CD4-positive, alpha-beta memory T cell (primary cell): Measurements from ENCODE around the gene NCOA3. TPM values are rescaled to one million over a fixed set of nuclear protein-coding genes. Genes with fewer than 3 reads are reported as not detected.

Experiments
- CTCF ChIA-PET: fragments of 350-600 bp; sonication (Branson Sonifier 250); formaldehyde crosslinking; loops from one replicate; lab custom pipeline; 2021; ENCODE audit warnings: inconsistent platforms; ENCODE audit not compliant: partially characterized antibody; lab: Charles Lee
- POLR2A ChIA-PET: fragments of 350-600 bp; sonication (Branson Sonifier 250); formaldehyde crosslinking; loops from one replicate; lab custom pipeline; 2021; ENCODE audit not compliant: partially characterized antibody; lab: Charles Lee
- DNase-seq, 5 donors: peaks; one replicate each; pipeline versions ENCODE4 v3.0.0 to v3.0.0-alpha.2; 2020 to 2022; ENCODE audit warnings: mixed read lengths in 1 of 5
- H3K27ac ChIP-seq: one replicate; pipeline ENCODE4 v1.7.0; 2013; ENCODE audit warnings: low read depth, low read length
- H3K27me3 ChIP-seq: 2 replicates; pipeline ENCODE4 v1.7.0; 2013; ENCODE audit warnings: mild to moderate bottlenecking, low read length, moderate library complexity; ENCODE audit not compliant: insufficient read depth
- H3K36me3 ChIP-seq: 2 replicates; pipeline ENCODE4 v1.7.0; 2013; ENCODE audit warnings: mild to moderate bottlenecking, low read length, moderate library complexity; ENCODE audit not compliant: insufficient read depth
- H3K4me1 ChIP-seq: 2 replicates; pipeline ENCODE4 v1.7.0; 2013; ENCODE audit warnings: mild to moderate bottlenecking, low read length, moderate library complexity; ENCODE audit not compliant: insufficient read depth
- H3K4me3 ChIP-seq, 2 donors: one replicate each; pipeline ENCODE4 v1.7.0; 2013; ENCODE audit warnings: low read length in 2 of 2, mild to moderate bottlenecking in 1 of 2
- H3K9me3 ChIP-seq, 2 donors: one replicate each; pipeline ENCODE4 v1.7.0; 2013; ENCODE audit warnings: low read length in 2 of 2, control low read depth in 1 of 2; ENCODE audit not compliant: control insufficient read depth in 1 of 2
- H3K27ac Mint-ChIP-seq, 7 donors: one replicate each; pipeline ENCODE4 v1.8.0; 2020 to 2021; ENCODE audit warnings: mixed read lengths in 7 of 7, mild to moderate bottlenecking in 6 of 7, inconsistent platforms in 3 of 7, moderate library complexity in 3 of 7
- H3K27me3 Mint-ChIP-seq, 2 donors: one replicate each; pipeline ENCODE4 v1.8.0; 2020 to 2021; ENCODE audit warnings: mixed read lengths in 2 of 2
- H3K36me3 Mint-ChIP-seq, 2 donors: one replicate each; pipeline ENCODE4 v1.8.0; 2020 to 2021; ENCODE audit warnings: mixed read lengths in 2 of 2, inconsistent platforms in 1 of 2, mild to moderate bottlenecking in 1 of 2
- H3K4me1 Mint-ChIP-seq, 4 donors: one replicate each; pipeline ENCODE4 v1.8.0; 2020 to 2021; ENCODE audit warnings: mixed read lengths in 4 of 4, mild to moderate bottlenecking in 1 of 4
- H3K4me3 Mint-ChIP-seq, 8 donors: one replicate each; pipeline ENCODE4 v1.8.0; 2020 to 2021; ENCODE audit warnings: mixed read lengths in 8 of 8, mild to moderate bottlenecking in 7 of 8, moderate library complexity in 6 of 8, inconsistent platforms in 3 of 8
- H3K9me3 Mint-ChIP-seq, 8 donors: one replicate each; pipeline ENCODE4 v1.8.0; 2020 to 2021; ENCODE audit warnings: mixed read lengths in 8 of 8, mild to moderate bottlenecking in 5 of 8, inconsistent platforms in 3 of 8, moderate library complexity in 1 of 8
- intact Hi-C: fragments of 100-400 bp; cut with micrococcal nuclease; formaldehyde crosslinking; loops from one replicate; pipeline ENCODE4 v1.15.1; 2023
- polyA plus RNA-seq, 2 donors: library from polyadenylated mRNA; unstranded; fragments of 300-500 nt; fragmentation: Illumina TruSeq; gene quantifications; one replicate each; pipeline ENCODE4 v1.2.3, GENCODE V29; 2021
- total RNA-seq, 2 experiments: library from RNA; stranded (reverse); gene quantifications; one replicate each; pipeline ENCODE4 v1.2.3, GENCODE V29; 2021

NCOA3 gene
- total and polyA plus RNA-seq, 4 experiments from 2014 or later, result 7.0 to 74.7 (median 46.2) TPM

DNA sequence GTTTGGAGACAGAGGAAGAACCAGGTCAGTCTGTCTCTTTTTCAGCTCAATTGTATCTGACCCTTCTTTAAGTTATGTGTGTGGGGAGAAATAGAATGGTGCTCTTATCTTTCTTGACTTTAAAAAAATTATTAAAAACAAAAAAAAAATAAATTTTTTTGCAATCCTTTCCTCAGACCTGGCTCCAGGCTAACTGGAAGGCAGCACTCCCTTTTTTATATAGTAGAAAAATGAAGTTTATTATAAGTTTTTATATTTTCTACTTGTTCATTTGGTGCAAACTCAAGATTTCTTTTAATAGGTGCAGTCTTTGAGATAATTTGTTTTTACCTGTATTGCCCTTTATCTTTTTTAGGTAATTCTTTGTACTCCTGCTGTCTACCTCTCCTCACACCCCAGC is 153.9 kb downstream of the NCOA3 start:
- Histone ChIP-seq H3K4me3 (no peak overlapping the region), H3K9me3 (no peaks in the 10 kb centered on the region), H3K27ac (no peak overlapping the region), H3K27me3 (no peaks in the 10 kb centered on the region), H3K4me1 (no peaks in the 10 kb centered on the region), H3K36me3 (peaks cover 46% of the 10 kb centered on the region)
- Mint-ChIP-seq H3K27me3 (no peaks in the 10 kb centered on the region), H3K27ac (peak overlapping the region in 1 of 7 donors; percentile 38), H3K4me1 (no peaks in the 10 kb centered on the region), H3K9me3 (no peaks in the 10 kb centered on the region), H3K4me3 (no peak overlapping the region), H3K36me3 (peaks cover 36 to 66% of the 10 kb centered on the region in 2 donors)
- ChIA-PET CTCF (no interaction called here), POLR2A (no interaction called here)
- no peak for DNase-seq
- intact Hi-C loops, result no loop called here

DNA sequence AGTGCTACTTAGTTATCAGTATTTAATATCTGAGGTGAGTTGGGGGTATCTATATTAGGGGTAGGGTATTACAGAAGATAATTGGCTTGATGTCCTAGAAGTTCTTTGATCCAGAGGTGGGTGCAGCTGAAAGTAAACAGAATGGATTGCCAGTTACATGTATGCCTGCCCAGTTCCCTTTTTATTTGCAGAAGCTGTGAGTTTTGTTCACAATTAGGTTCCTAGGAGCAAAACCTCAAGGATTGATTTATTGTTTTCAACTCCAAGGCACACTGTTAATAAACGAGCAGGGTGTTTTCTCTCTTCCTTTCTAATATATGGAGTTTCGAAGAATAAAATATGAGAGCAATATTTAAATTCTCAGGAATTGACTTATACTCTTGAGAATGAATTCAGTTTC is 154.6 kb downstream of the NCOA3 start:
- H3K27ac Mint-ChIP-seq, result no peak overlapping the region
- CTCF ChIA-PET, result no interaction called here
- no peaks in the 10 kb centered on the region for H3K27me3 Mint-ChIP-seq
- H3K9me3 Mint-ChIP-seq, result no peaks in the 10 kb centered on the region
- peaks cover 30 to 62% of the 10 kb centered on the region in 2 donors for H3K36me3 Mint-ChIP-seq
- H3K27me3 ChIP-seq, result no peaks in the 10 kb centered on the region
- no peak for DNase-seq
- H3K4me1 Mint-ChIP-seq, result no peaks in the 10 kb centered on the region
- peaks cover 40% of the 10 kb centered on the region for H3K36me3 ChIP-seq
- H3K4me3 Mint-ChIP-seq, result no peak overlapping the region
- no peak overlapping the region for H3K27ac ChIP-seq
- no peaks in the 10 kb centered on the region for H3K9me3 ChIP-seq
- intact Hi-C loops, result no loop called here
- no peak overlapping the region for H3K4me3 ChIP-seq
- H3K4me1 ChIP-seq, result no peaks in the 10 kb centered on the region
- POLR2A ChIA-PET, result no interaction called here

DNA sequence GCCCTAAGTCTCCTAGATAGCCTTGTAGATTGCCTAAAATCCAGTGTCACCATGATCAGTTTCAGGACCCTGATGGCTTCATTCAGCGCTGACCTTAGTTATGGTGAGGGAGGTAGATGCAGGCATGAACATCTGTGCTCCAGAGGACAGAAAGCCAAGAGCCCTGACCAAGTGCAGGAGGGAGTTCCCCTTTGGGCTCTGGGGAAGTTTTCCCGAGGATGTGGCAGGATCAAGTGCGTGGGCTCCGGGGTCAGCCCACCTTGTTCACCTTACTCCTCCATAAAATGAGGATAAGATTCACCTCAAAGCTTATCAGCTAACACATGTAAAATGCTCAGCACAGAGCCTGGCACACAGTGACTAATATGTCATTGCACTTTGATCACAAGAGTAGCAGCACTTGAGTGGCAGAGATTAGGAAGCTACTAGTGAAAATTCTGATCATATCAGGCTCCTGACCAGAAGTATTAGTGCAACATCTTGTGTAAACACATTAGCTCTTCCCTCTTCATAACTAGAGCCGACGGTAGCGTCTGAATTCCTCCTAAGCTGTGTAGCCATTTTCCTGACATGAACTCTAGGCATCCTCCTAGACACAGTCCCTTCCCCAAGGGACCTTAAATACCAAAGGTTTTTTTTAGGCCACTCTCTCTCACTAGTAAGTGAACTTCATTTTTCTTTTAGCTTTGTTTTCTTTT is 158.4 kb downstream of the NCOA3 start:
- intact Hi-C loops, result no loop called here
- Histone ChIP-seq H3K27me3 (no peaks in the 10 kb centered on the region), H3K4me1 (peaks cover 4% of the 10 kb centered on the region), H3K4me3 (no peak overlapping the region), H3K36me3 (peaks cover 10% of the 10 kb centered on the region), H3K27ac (no peak overlapping the region), H3K9me3 (no peaks in the 10 kb centered on the region)
- H3K4me3 Mint-ChIP-seq, result no peak overlapping the region
- no peak for DNase-seq
- H3K27me3 Mint-ChIP-seq, result no peaks in the 10 kb centered on the region
- H3K36me3 Mint-ChIP-seq, result peaks cover 14 to 40% of the 10 kb centered on the region in 2 donors
- peaks cover 0 to 2% (median 0%) of the 10 kb centered on the region in 8 donors for H3K9me3 Mint-ChIP-seq
- POLR2A ChIA-PET, result no interaction called here
- H3K27ac Mint-ChIP-seq, result peak overlapping the region in 3 of 7 donors; percentile 16 to 78 (median 20)
- H3K4me1 Mint-ChIP-seq, result peaks cover 0 to 4% (median 2%) of the 10 kb centered on the region in 4 donors
- CTCF ChIA-PET, result interaction anchor here (1.0 to 1.5 kb wide), 3 partner anchors 11 to 960 kb away, joined by 4 to 6 read pairs (median 5); no protein-coding TSS in a partner anchor

DNA sequence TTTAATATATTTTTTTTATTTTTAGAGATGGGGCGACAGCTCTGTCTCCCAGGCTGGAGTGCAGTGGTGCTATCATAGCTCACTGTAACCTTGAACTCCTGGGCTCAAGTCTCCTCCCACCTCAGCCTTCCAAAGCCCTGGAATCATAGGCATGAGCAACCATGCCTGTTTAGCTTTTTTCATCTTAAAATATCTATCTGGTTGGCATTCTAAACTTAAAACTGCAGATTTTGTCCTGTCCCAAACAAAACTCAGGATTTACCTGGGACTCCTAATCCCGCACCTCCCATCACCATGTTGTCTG is 158.9 kb downstream of the NCOA3 start:
- peak overlapping the region in 3 of 7 donors; percentile 5 to 48 (median 42) for H3K27ac Mint-ChIP-seq
- intact Hi-C loops, result no loop called here
- POLR2A ChIA-PET, result no interaction called here
- DNase-seq, result no peak
- H3K9me3 ChIP-seq, result no peaks in the 10 kb centered on the region
- H3K9me3 Mint-ChIP-seq, result peaks cover 0 to 2% (median 0%) of the 10 kb centered on the region in 8 donors
- CTCF ChIA-PET, result interaction anchor here (1.0 to 1.5 kb wide), 3 partner anchors 11 to 960 kb away, joined by 4 to 6 read pairs (median 5); no protein-coding TSS in a partner anchor
- no peak overlapping the region for H3K4me3 ChIP-seq
- peaks cover 5% of the 10 kb centered on the region for H3K36me3 ChIP-seq
- H3K4me3 Mint-ChIP-seq, result no peak overlapping the region
- H3K27me3 Mint-ChIP-seq, result no peaks in the 10 kb centered on the region
- no peak overlapping the region for H3K27ac ChIP-seq
- H3K4me1 ChIP-seq, result peaks cover 4% of the 10 kb centered on the region
- peaks cover 14 to 35% of the 10 kb centered on the region in 2 donors for H3K36me3 Mint-ChIP-seq
- no peaks in the 10 kb centered on the region for H3K27me3 ChIP-seq
- H3K4me1 Mint-ChIP-seq, result peaks cover 0 to 4% (median 2%) of the 10 kb centered on the region in 4 donors

DNA sequence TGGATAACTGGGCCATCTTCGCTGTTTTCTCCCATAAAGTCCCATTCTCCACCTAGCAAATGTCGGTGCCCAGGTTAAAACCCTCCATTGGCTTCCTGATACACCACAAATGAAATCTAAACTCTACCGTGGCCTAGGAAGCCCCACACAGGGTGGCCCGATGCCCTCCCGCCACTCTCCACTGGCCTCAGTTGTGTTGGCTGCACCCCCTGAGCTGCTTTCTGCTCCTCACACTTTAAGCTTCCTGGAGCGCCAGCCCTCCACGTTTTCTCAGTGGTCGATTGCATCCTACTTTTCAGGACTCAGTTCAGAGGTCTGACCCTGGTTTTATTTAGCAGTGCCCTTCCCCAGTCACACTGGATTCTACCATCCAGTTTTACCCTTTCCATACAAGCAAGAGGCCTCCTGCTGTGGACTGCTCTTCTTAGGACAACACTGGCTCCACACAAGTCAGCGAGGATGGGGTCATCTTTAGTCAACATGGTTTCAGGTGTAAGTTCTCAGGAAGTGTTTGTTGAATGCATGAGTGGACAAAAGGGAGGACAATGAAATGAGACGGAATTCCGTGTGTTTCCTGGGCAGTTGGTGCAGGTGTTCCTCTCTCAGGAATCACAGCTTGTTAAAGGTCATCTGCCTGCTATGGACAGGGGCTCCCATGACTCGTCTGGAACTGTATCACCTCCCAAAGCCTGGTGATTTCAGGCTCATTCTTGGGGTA is 159.5 kb downstream of the NCOA3 start:
- intact Hi-C loops, result no loop called here
- H3K27me3 Mint-ChIP-seq, result no peaks in the 10 kb centered on the region
- H3K9me3 Mint-ChIP-seq, result peaks cover 0 to 2% (median 0%) of the 10 kb centered on the region in 8 donors
- DNase-seq, result no peak
- peaks cover 0 to 4% (median 2%) of the 10 kb centered on the region in 4 donors for H3K4me1 Mint-ChIP-seq
- peak overlapping the region in 2 of 7 donors; percentile 42 to 48 for H3K27ac Mint-ChIP-seq
- H3K4me1 ChIP-seq, result peaks cover 4% of the 10 kb centered on the region
- H3K9me3 ChIP-seq, result no peaks in the 10 kb centered on the region
- H3K27ac ChIP-seq, result no peak overlapping the region
- H3K4me3 ChIP-seq, result no peak overlapping the region
- CTCF ChIA-PET, result interaction anchor here (1.0 to 1.9 kb wide), 5 partner anchors 10 to 959 kb away, joined by 3 to 6 read pairs (median 5); no protein-coding TSS in a partner anchor
- no peaks in the 10 kb centered on the region for H3K27me3 ChIP-seq
- POLR2A ChIA-PET, result no interaction called here
- H3K36me3 Mint-ChIP-seq, result peaks cover 10 to 31% of the 10 kb centered on the region in 2 donors
- peak overlapping the region in 1 of 8 donors; percentile 5 for H3K4me3 Mint-ChIP-seq
- H3K36me3 ChIP-seq, result peaks cover 5% of the 10 kb centered on the region

DNA sequence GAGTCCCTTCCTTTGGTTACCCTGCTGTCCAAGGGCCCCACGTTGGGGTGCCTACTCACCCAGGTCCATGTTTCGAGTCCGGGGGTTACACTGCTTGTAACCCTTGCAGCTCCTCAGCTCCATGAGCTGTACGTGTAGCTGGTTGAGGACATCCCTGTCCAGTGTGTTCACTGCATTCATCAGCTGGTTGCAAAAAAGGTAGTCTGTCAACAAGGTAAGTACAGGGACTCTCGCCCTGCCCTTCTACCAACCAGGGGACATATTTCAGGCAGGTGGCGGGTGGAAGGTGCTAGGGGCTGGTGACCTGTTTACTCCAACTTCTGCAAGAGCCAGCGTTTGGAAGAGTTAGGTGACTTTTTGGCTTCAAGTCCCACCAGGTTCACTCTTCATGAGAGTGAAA is 160.0 kb downstream of the NCOA3 start:
- Mint-ChIP-seq H3K9me3 (peaks cover 0 to 2% (median 0%) of the 10 kb centered on the region in 8 donors), H3K27ac (peak overlapping the region in 1 of 7 donors; percentile 59), H3K36me3 (peaks cover 9 to 28% of the 10 kb centered on the region in 2 donors), H3K27me3 (no peaks in the 10 kb centered on the region), H3K4me3 (no peak overlapping the region), H3K4me1 (peaks cover 0 to 4% (median 2%) of the 10 kb centered on the region in 4 donors)
- H3K27ac ChIP-seq, result no peak overlapping the region
- peaks cover 4% of the 10 kb centered on the region for H3K4me1 ChIP-seq
- ChIA-PET POLR2A (no interaction called here), CTCF (interaction anchor here (1.0 to 3.4 kb wide), 6 partner anchors 7 to 959 kb away, joined by 3 to 41 read pairs (median 4); no protein-coding TSS in a partner anchor)
- DNase-seq, result no peak
- no peak overlapping the region for H3K4me3 ChIP-seq
- H3K27me3 ChIP-seq, result no peaks in the 10 kb centered on the region
- intact Hi-C loops, result no loop called here
- no peaks in the 10 kb centered on the region for H3K9me3 ChIP-seq
- H3K36me3 ChIP-seq, result peaks cover 5% of the 10 kb centered on the region
